Measurements from ENCODE around the gene GREB1. TPM values are rescaled to one million over a fixed set of nuclear protein-coding genes. Genes with fewer than 3 reads are reported as not detected.

The GREB1 gene
- total RNA-seq, 1 donor from 2014 or later, result 0.42 TPM

DNA sequence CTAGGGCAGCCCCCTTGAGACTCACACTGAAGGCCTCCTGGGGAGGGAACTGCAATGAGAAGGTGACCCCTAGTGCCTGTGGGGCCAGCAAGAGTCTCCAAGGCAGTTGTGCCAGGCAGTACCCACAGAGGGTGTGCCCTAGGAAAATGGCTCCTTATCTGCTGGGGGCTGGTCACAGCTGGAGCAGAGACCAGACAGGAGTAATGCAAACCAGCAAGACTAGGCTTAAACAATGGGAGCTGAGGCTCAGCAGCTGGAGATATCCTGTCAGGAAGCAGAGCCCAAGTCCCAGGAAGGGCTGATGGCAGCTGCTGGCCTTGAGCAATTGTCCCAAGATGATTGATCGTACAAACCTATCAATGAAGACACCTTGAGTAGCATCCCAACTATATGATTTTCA lies 41.1 kb upstream of the GREB1 start:
- H3K36me3 Mint-ChIP-seq (ENCODE audit: low read depth), result no peaks in the 10 kb centered on the region
- ChIA-PET POLR2A (no interaction called here), CTCF (no interaction called here)
- intact Hi-C loops (cut with micrococcal nuclease), result no loop called here
- DNase-seq (no peak), ATAC-seq (ENCODE audit: low read depth) (no peak)
- H3K27me3 Mint-ChIP-seq, result peaks cover 14% of the 10 kb centered on the region
- H3K9me3 Mint-ChIP-seq, result peaks cover 3% of the 10 kb centered on the region
- H3K4me3 Mint-ChIP-seq, result no peak overlapping the region
- TF ChIP-seq, protein P1, sequence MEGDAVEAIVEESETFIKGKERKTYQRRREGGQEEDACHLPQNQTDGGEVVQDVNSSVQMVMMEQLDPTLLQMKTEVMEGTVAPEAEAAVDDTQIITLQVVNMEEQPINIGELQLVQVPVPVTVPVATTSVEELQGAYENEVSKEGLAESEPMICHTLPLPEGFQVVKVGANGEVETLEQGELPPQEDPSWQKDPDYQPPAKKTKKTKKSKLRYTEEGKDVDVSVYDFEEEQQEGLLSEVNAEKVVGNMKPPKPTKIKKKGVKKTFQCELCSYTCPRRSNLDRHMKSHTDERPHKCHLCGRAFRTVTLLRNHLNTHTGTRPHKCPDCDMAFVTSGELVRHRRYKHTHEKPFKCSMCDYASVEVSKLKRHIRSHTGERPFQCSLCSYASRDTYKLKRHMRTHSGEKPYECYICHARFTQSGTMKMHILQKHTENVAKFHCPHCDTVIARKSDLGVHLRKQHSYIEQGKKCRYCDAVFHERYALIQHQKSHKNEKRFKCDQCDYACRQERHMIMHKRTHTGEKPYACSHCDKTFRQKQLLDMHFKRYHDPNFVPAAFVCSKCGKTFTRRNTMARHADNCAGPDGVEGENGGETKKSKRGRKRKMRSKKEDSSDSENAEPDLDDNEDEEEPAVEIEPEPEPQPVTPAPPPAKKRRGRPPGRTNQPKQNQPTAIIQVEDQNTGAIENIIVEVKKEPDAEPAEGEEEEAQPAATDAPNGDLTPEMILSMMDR (IDR thresholded peaks at IDR 0.05), result no peak
- H3K4me1 Mint-ChIP-seq, result no peaks in the 10 kb centered on the region
- H3K27ac Mint-ChIP-seq, result no peak overlapping the region

DNA sequence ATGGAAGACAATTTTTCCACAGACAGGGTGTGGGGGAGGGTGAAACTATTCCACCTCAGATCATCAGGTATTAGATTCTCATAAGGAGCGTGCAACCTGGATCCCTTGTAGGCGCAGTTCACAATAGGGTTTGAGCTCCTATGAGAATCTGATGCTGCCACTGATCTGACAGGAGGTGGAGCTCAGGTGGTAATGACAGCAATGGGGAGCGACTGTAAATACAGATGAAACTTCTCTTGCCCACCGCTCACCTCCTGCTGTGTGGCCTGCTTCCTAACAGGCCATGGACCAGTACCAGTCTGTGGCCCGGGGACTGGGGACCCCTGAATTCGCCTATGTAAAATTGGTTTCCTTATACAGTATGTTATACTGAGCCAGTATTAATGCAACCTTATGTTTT lies 40.6 kb upstream of the GREB1 start:
- ATAC-seq (ENCODE audit: low read depth), result no peak

DNA sequence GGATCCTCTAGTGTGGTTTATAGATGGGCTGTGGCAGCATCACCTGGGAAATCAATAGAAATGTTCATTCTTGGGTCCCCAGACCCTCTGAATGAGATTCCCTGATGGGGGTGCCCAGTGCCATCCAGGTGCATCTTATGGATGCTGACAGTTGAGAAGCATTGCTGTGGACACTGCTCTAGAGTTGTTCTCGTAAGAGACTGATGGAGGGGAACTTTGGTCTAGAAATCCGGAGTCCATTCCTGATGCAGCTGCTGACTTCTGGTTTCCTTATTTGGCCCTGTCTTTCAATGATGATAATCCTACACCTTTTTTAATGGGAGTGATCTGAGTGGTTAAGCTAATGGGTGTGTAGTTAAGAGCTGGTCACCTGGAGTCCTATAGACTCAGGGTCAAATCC lies 39.5 kb upstream of the GREB1 start:
- ATAC-seq (ENCODE audit: low read depth), result no peak
- CTCF ChIA-PET, result no interaction called here
- TF ChIP-seq, protein P1 (IDR thresholded peaks at IDR 0.05), result no peak

More for the DNA sequence above, 40.6 kb upstream of the GREB1 start:
- peaks cover 9% of the 10 kb centered on the region for H3K27me3 Mint-ChIP-seq
- H3K36me3 Mint-ChIP-seq (ENCODE audit: low read depth), result no peaks in the 10 kb centered on the region
- TF ChIP-seq, protein P1 (IDR thresholded peaks at IDR 0.05), result no peak
- H3K4me3 Mint-ChIP-seq, result no peak overlapping the region
- no peak overlapping the region for H3K27ac Mint-ChIP-seq
- ChIA-PET CTCF (no interaction called here), POLR2A (no interaction called here)
- DNase-seq, result no peak
- H3K9me3 Mint-ChIP-seq, result peaks cover 3% of the 10 kb centered on the region
- intact Hi-C loops (cut with micrococcal nuclease), result no loop called here
- no peaks in the 10 kb centered on the region for H3K4me1 Mint-ChIP-seq

DNA sequence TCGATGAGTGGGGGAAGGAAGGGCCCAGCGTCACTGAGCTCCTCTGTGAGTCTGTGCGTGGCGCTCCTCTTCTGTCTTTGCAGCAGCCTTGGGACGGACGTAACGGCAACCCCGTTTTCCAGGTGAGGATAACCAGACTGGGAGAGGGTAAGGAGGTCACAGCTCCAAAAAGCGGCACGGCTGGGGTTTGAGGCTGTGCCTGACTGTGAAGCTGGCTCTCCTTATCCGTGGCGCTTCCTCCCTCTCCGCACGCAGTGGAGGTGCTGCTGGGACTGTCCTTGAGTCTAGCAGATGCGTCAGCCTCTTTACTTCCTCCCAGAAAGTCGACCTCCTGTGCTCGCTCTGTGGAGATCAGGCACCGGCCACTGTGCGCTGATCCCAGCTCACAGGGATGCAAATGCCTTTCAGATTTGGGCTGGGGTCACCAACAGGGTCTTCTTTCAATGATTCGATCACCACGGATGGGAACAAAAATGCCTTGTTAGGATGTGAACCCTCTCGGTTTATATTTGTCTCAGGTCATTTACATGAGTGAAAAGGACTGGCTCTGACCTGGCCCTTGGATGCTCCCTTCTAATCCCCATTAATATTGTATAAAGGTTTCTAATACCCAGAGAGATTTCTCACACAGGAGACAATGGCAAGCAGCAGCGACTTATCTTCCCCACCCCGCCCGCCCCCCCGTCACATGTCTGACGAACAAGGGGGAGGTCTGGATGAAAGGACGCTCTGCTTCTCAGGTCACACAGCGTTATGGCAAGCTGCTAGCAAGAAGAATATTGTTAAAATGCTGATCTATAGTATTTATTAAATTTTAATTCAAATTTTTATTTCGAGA lies 37.8 kb upstream of the GREB1 start:
- TF ChIP-seq, protein P1 (IDR thresholded peaks at IDR 0.05), result no peak
- POLR2A ChIA-PET, result no interaction called here
- Mint-ChIP-seq H3K27ac (no peak overlapping the region), H3K4me3 (no peak overlapping the region), H3K4me1 (no peaks in the 10 kb centered on the region), H3K9me3 (no peaks in the 10 kb centered on the region), H3K36me3 (ENCODE audit: low read depth) (no peaks in the 10 kb centered on the region), H3K27me3 (peaks cover 2% of the 10 kb centered on the region)
- intact Hi-C loops (cut with micrococcal nuclease), result no loop called here
- DNase-seq, result no peak
- no peak for ATAC-seq (ENCODE audit: low read depth)
- CTCF ChIA-PET, result no interaction called here

More for the DNA sequence above, 39.5 kb upstream of the GREB1 start:
- H3K27me3 Mint-ChIP-seq, result peaks cover 7% of the 10 kb centered on the region
- intact Hi-C loops (cut with micrococcal nuclease), result no loop called here
- H3K4me3 Mint-ChIP-seq, result no peak overlapping the region
- DNase-seq, result no peak
- POLR2A ChIA-PET, result no interaction called here
- no peaks in the 10 kb centered on the region for H3K4me1 Mint-ChIP-seq
- H3K36me3 Mint-ChIP-seq (ENCODE audit: low read depth), result no peaks in the 10 kb centered on the region
- H3K9me3 Mint-ChIP-seq, result peaks cover 3% of the 10 kb centered on the region
- H3K27ac Mint-ChIP-seq, result no peak overlapping the region

DNA sequence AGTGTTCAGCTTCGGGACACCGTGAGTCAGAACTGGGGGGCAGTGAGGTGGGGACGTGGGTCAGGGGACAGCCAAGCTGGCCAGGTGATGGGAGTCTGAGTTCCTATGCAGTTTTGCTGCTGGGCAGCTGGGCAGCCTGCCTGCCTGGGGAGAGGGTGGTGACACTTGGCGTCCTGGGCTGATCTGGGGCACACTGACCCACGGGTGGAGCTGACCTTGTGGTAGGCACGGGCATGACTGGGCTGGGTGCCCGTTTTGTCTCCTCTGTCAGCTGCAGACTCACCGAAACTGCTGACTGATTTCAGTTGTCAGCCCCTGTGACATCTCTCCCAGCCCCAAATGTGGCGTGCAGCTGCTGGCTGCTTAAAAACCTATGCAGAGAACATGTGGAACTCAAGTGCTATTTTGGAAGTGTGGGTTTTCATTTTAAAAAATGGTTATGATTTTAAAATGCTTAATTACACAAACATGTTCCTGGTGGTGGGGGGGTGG lies 35.3 kb upstream of the GREB1 start:
- ChIA-PET POLR2A (no interaction called here), CTCF (no interaction called here)
- intact Hi-C loops (cut with micrococcal nuclease), result no loop called here
- H3K4me1 Mint-ChIP-seq, result no peaks in the 10 kb centered on the region
- peaks cover 7% of the 10 kb centered on the region for H3K27me3 Mint-ChIP-seq
- TF ChIP-seq, protein P1 (IDR thresholded peaks at IDR 0.05), result no peak
- H3K9me3 Mint-ChIP-seq, result peaks cover 2% of the 10 kb centered on the region
- no peaks in the 10 kb centered on the region for H3K36me3 Mint-ChIP-seq (ENCODE audit: low read depth)
- ATAC-seq (ENCODE audit: low read depth), result no peak
- no peak overlapping the region for H3K4me3 Mint-ChIP-seq
- no peak overlapping the region for H3K27ac Mint-ChIP-seq
- no peak for DNase-seq
